ENCODE measurements around the gene MEAK7. TPM values are rescaled to one million over a fixed set of nuclear protein-coding genes. Genes with fewer than 3 reads are reported as not detected.

MEAK7 gene
- total RNA-seq, 1 donor from 2014 or later: 32.3 TPM

DNA sequence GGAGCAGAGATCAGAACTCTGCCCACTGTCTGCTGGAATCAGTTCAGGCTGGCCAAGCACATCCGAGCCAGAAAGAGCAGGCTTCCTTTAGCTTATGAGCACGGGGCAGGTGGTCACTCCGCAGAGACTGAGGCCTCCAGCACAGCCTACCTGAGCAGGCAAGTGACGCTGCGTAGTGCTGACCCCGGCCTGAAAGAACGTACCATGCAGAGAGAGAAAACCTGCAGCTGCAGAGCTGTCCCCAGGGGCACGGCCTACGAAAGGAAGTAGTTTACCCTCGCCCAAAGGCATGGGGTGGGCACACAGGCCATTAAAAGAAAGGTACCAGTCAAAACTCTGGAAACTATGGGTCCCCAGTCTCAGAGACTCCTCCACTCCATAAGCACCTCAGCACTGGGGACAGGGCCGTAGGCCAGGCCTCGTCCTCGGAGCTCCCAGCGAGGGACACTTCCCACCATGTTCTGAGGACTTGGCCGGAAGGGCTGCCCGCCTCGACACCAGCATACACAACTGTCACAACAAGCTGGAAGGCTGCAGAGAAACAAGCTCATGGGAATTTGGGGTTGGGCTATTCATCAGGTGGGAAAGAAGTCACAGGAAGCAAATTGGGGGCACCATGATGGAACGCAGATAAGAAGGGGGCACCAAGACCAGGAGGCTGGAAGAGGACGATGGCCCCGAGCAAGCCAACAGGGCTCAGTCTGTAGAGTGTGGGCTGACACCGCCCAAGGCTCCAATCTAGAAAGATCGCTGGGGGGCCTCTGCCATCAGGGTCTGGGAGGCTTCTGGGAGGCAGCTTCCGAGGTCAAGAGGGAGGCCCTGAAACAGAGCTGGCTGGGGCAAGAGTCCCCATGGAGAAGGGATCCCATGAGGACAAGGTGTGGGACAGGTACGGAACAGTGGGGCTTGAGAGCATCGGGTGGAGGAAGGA, 21.2 kb downstream of the MEAK7 start:
- H3K27ac Mint-ChIP-seq: no peak overlapping the region
- H3K4me3 Mint-ChIP-seq (ENCODE audit: low read depth): no peak overlapping the region
- no peaks in the 10 kb centered on the region for H3K27me3 Mint-ChIP-seq
- no peaks in the 10 kb centered on the region for H3K9me3 Mint-ChIP-seq (ENCODE audit: low read depth)
- TF ChIP-seq, protein P1, sequence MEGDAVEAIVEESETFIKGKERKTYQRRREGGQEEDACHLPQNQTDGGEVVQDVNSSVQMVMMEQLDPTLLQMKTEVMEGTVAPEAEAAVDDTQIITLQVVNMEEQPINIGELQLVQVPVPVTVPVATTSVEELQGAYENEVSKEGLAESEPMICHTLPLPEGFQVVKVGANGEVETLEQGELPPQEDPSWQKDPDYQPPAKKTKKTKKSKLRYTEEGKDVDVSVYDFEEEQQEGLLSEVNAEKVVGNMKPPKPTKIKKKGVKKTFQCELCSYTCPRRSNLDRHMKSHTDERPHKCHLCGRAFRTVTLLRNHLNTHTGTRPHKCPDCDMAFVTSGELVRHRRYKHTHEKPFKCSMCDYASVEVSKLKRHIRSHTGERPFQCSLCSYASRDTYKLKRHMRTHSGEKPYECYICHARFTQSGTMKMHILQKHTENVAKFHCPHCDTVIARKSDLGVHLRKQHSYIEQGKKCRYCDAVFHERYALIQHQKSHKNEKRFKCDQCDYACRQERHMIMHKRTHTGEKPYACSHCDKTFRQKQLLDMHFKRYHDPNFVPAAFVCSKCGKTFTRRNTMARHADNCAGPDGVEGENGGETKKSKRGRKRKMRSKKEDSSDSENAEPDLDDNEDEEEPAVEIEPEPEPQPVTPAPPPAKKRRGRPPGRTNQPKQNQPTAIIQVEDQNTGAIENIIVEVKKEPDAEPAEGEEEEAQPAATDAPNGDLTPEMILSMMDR (IDR thresholded peaks at IDR 0.05; ENCODE audit: unreplicated experiment): no peak
- H3K36me3 Mint-ChIP-seq (ENCODE audit: insufficient read depth): peaks cover 19% of the 10 kb centered on the region
- DNase-seq (ENCODE audit: low spot score, unreplicated experiment): no peak
- H3K4me1 Mint-ChIP-seq (ENCODE audit: low read depth): peaks cover 1% of the 10 kb centered on the region

DNA sequence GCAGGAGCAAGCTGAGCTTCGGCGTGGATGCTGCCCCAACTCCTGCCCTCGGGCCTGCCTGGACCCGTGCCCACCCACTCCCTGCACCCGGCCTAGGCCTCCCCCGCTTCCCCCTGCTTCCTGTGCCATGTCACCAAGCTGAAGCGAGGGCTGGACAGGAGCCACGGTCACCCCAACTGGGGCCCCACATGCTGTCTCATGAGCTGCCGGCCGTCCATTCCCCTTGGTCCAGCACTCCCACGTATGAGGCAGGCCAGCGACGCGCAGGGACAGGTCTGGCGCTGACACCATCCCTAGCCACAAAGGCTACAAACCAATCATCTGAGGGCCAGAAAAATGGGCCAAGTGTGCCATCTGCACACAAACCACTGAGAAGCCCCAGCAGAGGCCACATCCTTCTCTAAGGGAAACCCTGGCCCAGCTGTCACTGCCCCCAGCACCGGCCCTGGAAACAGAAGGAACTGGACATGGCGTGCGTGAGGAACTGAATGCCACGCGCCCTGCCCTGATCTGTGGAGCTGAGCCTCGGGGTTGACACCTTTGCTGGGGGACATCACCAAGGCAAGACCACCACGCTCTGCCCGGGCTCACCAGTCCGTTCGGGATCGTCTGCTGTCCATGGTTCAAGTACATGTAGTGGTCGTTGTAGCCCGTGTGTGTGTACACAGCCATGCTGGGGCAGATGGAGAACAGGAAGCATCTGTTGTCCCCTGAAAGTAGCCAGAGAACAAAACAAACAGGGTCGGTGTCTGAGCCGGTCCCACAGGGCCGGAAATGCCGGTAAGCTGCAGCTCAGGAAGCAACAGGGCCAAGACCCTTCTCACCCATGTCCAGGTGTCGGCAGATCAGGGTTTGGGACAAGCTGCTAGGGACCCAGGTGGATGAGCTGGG, 22.2 kb downstream of the MEAK7 start:
- TF ChIP-seq, protein P1 (IDR thresholded peaks at IDR 0.05; ENCODE audit: unreplicated experiment): no peak
- Mint-ChIP-seq H3K4me3 (ENCODE audit: low read depth) (no peak overlapping the region), H3K27me3 (no peaks in the 10 kb centered on the region), H3K9me3 (ENCODE audit: low read depth) (no peaks in the 10 kb centered on the region), H3K4me1 (ENCODE audit: low read depth) (peaks cover 1% of the 10 kb centered on the region), H3K27ac (no peak overlapping the region), H3K36me3 (ENCODE audit: insufficient read depth) (peaks cover 17% of the 10 kb centered on the region)
- no peak for DNase-seq (ENCODE audit: low spot score, unreplicated experiment)

DNA sequence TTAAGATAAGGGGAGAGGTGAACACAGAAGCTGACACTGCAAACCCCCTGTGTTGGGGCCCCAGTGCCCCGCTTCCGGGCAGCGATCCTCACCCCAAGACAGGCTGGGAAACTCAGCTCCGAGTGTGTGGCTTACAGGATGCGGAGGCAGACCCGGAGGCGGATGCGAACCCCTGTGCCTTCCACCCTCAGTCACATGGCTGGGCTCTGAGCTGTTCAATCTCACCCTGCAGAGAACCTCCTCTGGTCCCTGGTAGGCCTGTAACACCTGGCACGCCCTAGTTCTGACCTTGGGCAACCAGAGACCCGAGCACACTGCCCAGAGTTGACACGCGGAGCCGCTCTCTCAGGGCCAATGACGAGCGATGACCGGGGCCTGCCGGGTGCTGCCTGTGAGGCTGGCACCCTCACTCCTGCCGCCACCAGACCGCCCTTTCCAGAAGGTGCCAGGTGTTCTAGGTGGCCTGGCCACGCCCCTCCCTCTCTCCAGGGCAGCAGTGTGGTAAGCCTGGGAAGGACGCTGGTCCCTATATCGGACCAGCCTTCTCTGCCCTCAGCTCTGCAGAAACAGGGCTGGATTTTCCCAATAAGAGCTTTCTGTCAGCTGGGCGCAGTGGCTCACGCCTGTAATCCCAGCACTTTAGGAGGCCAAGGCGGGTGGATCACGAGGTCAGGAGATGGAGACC, 23.3 kb downstream of the MEAK7 start:
- DNase-seq (ENCODE audit: low spot score, unreplicated experiment): no peak
- no peaks in the 10 kb centered on the region for H3K9me3 Mint-ChIP-seq (ENCODE audit: low read depth)
- peaks cover 14% of the 10 kb centered on the region for H3K36me3 Mint-ChIP-seq (ENCODE audit: insufficient read depth)
- no peak overlapping the region for H3K27ac Mint-ChIP-seq
- peaks cover 1% of the 10 kb centered on the region for H3K4me1 Mint-ChIP-seq (ENCODE audit: low read depth)
- TF ChIP-seq, protein P1 (IDR thresholded peaks at IDR 0.05; ENCODE audit: unreplicated experiment): no peak
- no peak overlapping the region for H3K4me3 Mint-ChIP-seq (ENCODE audit: low read depth)
- no peaks in the 10 kb centered on the region for H3K27me3 Mint-ChIP-seq

DNA sequence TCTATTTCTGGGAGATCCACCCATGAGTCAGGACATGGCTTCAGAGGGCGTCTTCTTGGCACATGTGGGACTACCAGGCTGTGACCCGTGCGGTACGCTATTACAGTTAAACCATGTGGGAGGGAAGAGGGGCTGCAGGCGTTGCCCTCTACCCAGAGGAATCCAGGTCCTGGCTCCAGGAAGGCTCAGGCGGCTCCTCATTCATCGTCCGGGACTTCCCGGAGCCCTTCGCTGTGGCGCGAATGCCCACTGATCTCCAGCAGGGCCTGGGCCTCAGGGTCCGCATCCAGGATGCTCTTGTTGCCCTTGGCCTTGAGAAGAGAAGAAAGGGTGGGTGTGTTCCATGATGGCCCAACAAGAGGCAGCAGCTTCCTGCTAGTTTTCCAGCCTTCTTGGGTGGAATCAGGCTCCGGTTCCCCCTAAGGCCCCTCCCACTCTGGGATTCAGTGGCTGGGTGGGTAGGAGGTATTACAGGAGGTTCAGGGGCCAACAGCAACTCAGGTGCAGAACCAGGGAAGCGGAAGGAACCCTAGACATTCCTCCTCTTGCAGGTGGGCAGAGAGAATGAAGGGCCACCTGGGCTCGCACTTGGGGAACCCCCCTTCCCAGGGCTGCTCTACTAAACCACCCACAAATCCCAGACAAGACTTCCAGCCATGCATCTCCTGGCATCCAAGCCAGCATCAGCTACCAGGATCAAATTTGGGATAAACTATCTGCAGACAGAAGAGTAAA, 24.6 kb downstream of the MEAK7 start:
- peaks cover 9% of the 10 kb centered on the region for H3K4me1 Mint-ChIP-seq (ENCODE audit: low read depth)
- DNase-seq (ENCODE audit: low spot score, unreplicated experiment): no peak
- H3K27me3 Mint-ChIP-seq: no peaks in the 10 kb centered on the region
- peaks cover 6% of the 10 kb centered on the region for H3K9me3 Mint-ChIP-seq (ENCODE audit: low read depth)
- no peak overlapping the region for H3K4me3 Mint-ChIP-seq (ENCODE audit: low read depth)
- no peak overlapping the region for H3K27ac Mint-ChIP-seq
- TF ChIP-seq, protein P1 (IDR thresholded peaks at IDR 0.05; ENCODE audit: unreplicated experiment): no peak
- peaks cover 21% of the 10 kb centered on the region for H3K36me3 Mint-ChIP-seq (ENCODE audit: insufficient read depth)

All from progenitor cell of endocrine pancreas (in vitro differentiated cells).